Nephron progenitor cell (in vitro differentiated cells): ENCODE measurements around the gene XAF1.

ENCODE experiments used
- DNase-seq: peaks from one replicate; pipeline ENCODE4 v3.0.0; 2021
- H3K27ac Mint-ChIP-seq: 2 replicates; pipeline ENCODE4 v1.8.0; 2021; ENCODE audit warnings: mild to moderate bottlenecking, moderate library complexity, mixed read lengths
- H3K27me3 Mint-ChIP-seq: 2 replicates; pipeline ENCODE4 v1.8.0; 2021; ENCODE audit warnings: mild to moderate bottlenecking, low read depth, mixed read lengths; ENCODE audit not compliant: poor library complexity
- H3K36me3 Mint-ChIP-seq: 2 replicates; pipeline ENCODE4 v1.8.0; 2021; ENCODE audit warnings: low read depth, mixed read lengths
- H3K4me1 Mint-ChIP-seq: 2 replicates; pipeline ENCODE4 v1.8.0; 2021; ENCODE audit warnings: mixed read lengths
- H3K4me3 Mint-ChIP-seq: 2 replicates; pipeline ENCODE4 v1.8.0; 2021; ENCODE audit warnings: mild to moderate bottlenecking, moderate library complexity, mixed read lengths
- H3K9me3 Mint-ChIP-seq: 2 replicates; pipeline ENCODE4 v1.8.0; 2021; ENCODE audit warnings: mild to moderate bottlenecking, moderate library complexity, mixed read lengths
- TF ChIP-seq, protein P1 (sequence below): fragments of 200-600 bp; sonication (generic); IDR thresholded peaks from 2 replicates; pipeline ENCODE4 v1.5.0; 2021; ENCODE audit warnings: antibody characterized with exemption

Gene XAF1

DNA sequence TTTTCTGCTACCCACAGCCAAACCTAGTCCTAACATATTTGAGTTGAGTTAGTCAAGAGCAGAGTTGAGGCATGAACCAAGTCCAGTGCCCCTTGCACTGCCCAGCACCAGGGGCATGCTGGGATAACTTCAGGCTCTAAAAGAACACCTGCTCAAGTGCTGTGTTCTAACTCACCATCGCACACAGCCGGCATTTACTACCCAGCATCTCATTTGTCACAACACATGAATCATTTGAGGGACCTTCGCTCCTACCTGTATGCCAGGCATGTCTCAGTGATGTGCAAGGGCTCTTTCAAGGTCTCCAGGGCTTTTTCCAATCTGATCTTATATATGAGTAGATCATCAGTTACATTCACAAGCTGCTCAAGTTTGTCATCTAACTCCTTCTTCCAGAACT, 63.1 kb downstream of the XAF1 start:
- Mint-ChIP-seq H3K36me3 (no peaks in the 10 kb centered on the region), H3K4me1 (no peaks in the 10 kb centered on the region), H3K27me3 (peaks cover 40% of the 10 kb centered on the region), H3K9me3 (peaks cover 15% of the 10 kb centered on the region), H3K4me3 (no peak overlapping the region), H3K27ac (no peak overlapping the region)
- TF ChIP-seq, protein P1, sequence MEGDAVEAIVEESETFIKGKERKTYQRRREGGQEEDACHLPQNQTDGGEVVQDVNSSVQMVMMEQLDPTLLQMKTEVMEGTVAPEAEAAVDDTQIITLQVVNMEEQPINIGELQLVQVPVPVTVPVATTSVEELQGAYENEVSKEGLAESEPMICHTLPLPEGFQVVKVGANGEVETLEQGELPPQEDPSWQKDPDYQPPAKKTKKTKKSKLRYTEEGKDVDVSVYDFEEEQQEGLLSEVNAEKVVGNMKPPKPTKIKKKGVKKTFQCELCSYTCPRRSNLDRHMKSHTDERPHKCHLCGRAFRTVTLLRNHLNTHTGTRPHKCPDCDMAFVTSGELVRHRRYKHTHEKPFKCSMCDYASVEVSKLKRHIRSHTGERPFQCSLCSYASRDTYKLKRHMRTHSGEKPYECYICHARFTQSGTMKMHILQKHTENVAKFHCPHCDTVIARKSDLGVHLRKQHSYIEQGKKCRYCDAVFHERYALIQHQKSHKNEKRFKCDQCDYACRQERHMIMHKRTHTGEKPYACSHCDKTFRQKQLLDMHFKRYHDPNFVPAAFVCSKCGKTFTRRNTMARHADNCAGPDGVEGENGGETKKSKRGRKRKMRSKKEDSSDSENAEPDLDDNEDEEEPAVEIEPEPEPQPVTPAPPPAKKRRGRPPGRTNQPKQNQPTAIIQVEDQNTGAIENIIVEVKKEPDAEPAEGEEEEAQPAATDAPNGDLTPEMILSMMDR: no peak
- DNase-seq: no peak

DNA sequence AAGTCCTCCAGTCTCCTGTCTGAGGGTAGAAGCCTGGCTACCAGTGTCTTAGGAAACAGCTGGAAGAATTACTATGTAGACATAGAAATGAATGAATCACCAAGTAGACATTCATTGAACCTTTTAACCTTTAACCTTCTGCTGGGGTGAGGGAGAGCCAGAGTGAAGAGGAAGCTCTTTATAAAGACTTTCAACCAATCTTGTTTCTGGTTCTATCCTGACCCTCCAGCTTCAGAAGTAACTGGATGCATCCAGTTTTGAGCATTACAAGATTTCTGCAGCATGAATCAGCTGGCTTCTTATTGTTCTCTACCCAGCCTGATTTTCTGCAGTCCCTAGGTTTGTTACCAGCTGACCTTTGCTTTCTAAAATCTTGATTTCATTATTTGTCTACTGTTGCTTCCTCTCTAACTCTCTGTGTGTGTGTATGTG, 67.2 kb downstream of the XAF1 start:
- no peak for DNase-seq
- no peak overlapping the region for H3K27ac Mint-ChIP-seq
- H3K9me3 Mint-ChIP-seq: peaks cover 17% of the 10 kb centered on the region
- no peak overlapping the region for H3K4me3 Mint-ChIP-seq
- TF ChIP-seq, protein P1: no peak
- H3K4me1 Mint-ChIP-seq: no peaks in the 10 kb centered on the region
- no peaks in the 10 kb centered on the region for H3K36me3 Mint-ChIP-seq
- peaks cover 47% of the 10 kb centered on the region for H3K27me3 Mint-ChIP-seq
